Breast epithelium (tissue), 4 donors: Measurements from ENCODE around the gene SERINC2. TPM values are rescaled to one million over a fixed set of nuclear protein-coding genes. Genes with fewer than 3 reads are reported as not detected.

Experiments used
- DNase-seq, 2 donors: peaks; one replicate each; pipeline ENCODE4 v3.0.0-alpha.2; 2019; ENCODE audit warnings: low spot score in 2 of 2
- H3K27ac ChIP-seq, 2 donors: fragments of 200-600 bp; sonication (generic) in 1 of 2; one replicate each; pipeline ENCODE4 v1.5.1; 2016 to 2019; ENCODE audit warnings: mild to moderate bottlenecking in 1 of 2
- H3K27me3 ChIP-seq, 2 donors: fragments of 200-600 bp; sonication (generic) in 1 of 2; one replicate each; pipeline versions ENCODE4 v1.5.1 to v1.6.0; 2017 to 2019; ENCODE audit warnings: control low read depth in 1 of 2, mild to moderate bottlenecking in 1 of 2
- H3K36me3 ChIP-seq: fragments of 200-600 bp; one replicate; pipeline ENCODE4 v1.5.1; 2019
- H3K4me1 ChIP-seq, 2 donors: fragments of 200-600 bp; sonication (generic); one replicate each; pipeline ENCODE4 v1.5.1; 2016 to 2019; ENCODE audit warnings: control low read depth in 1 of 2
- H3K4me3 ChIP-seq, 3 donors: fragments of 200-600 bp; sonication (generic); 1 replicate in 2 of 3; 2 replicates in 1 of 3; pipeline ENCODE4 v1.5.1; 2016 to 2019; ENCODE audit warnings: mild to moderate bottlenecking in 3 of 3, moderate library complexity in 2 of 3
- H3K9me3 ChIP-seq, 2 donors: fragments of 200-600 bp; sonication (generic) in 1 of 2; one replicate each; pipeline ENCODE4 v1.5.1; 2016 to 2019; ENCODE audit warnings: control low read depth in 1 of 2
- POLR2A ChIP-seq: fragments of 450-650 bp; IDR thresholded peaks from one replicate; pipeline ENCODE4 v1.6.1; 2016; ENCODE audit warnings: antibody characterized with exemption, mild to moderate bottlenecking, moderate library complexity
- POLR2AphosphoS5 ChIP-seq, 3 donors: sonication (generic); formaldehyde crosslinking; IDR thresholded peaks; one replicate each; pipeline ENCODE4 v1.6.1; 2017; ENCODE audit warnings: antibody characterized with exemption in 3 of 3
- intact Hi-C: fragments of 100-400 bp; cut with DNase I; formaldehyde crosslinking; loops from one replicate; pipeline ENCODE4 v1.15.1; 2023; ENCODE audit warnings: low total_unique reads
- total RNA-seq, 3 donors: library from RNA; depleted of rRNA; stranded (reverse); fragments of >200 nt; gene quantifications; one replicate each; pipeline ENCODE4 v1.1.0, GENCODE V29; 2016
- TF ChIP-seq, protein P1 (sequence below), 3 donors: fragments of 450-650 bp; IDR thresholded peaks; one replicate each; pipeline ENCODE4 v1.5.1; 2016 to 2017; ENCODE audit warnings: antibody characterized with exemption in 3 of 3, mild to moderate bottlenecking in 3 of 3, moderate library complexity in 3 of 3

SERINC2 gene
- total RNA-seq, 3 donors from 2014 or later, result 10.4 to 50.6 (median 30.5) TPM

DNA sequence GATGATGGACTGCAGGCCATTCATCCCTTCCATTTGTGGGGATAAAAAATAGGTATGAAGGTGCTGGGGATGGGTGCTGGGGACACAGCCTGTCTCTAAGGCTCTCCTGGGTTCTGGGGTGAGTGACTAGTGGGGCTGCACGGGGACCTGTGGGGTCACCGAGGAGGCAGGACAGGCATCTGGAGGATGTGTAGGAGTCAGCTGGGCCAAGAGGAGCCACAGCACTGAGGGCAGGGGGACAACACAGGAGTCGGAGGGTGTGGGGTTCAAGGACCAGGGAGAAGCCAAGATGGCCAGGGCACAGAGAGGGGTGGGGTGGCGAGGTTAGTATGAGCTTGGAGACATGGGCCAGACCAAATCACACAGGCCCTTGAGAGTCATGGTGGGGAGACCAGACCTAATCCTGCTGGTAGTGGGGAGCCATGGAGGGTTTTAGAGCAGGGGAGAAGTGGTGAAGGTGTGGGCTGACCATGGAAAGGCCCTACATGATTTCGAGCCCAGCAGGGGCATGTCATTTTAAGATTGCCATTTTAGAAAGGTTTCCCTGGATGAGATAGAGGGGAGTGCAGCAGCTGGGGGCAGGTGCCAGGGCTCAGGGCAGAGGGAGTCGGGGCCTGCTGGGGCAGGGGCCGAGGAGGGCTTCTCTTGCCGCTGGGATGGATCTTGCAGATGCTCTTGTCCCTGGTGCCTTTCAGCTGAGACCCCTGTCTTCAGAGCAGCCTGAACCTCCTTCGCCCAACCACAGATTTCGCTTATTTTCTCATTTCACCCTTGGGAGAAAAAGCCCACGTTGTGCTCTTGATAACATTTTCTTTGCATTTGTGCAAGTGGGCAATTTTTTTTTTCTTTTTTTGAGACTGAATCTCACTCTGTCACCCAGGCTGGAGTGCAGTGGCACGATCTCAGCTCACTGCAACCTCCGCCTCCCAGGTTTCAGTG lies 22.7 kb downstream of the SERINC2 start:
- intact Hi-C loops, result no loop called here
- peak in 1 of 2 donors; percentile 15 for DNase-seq
- H3K27ac ChIP-seq, result peak overlapping the region; percentile 66 to 85
- no peaks in the 10 kb centered on the region for H3K36me3 ChIP-seq
- no peak overlapping the region for H3K4me3 ChIP-seq
- H3K9me3 ChIP-seq, result no peaks in the 10 kb centered on the region
- H3K27me3 ChIP-seq, result no peaks in the 10 kb centered on the region
- no peak for TF ChIP-seq POLR2AphosphoS5 (IDR thresholded peaks at IDR 0.05)
- TF ChIP-seq, protein P1, sequence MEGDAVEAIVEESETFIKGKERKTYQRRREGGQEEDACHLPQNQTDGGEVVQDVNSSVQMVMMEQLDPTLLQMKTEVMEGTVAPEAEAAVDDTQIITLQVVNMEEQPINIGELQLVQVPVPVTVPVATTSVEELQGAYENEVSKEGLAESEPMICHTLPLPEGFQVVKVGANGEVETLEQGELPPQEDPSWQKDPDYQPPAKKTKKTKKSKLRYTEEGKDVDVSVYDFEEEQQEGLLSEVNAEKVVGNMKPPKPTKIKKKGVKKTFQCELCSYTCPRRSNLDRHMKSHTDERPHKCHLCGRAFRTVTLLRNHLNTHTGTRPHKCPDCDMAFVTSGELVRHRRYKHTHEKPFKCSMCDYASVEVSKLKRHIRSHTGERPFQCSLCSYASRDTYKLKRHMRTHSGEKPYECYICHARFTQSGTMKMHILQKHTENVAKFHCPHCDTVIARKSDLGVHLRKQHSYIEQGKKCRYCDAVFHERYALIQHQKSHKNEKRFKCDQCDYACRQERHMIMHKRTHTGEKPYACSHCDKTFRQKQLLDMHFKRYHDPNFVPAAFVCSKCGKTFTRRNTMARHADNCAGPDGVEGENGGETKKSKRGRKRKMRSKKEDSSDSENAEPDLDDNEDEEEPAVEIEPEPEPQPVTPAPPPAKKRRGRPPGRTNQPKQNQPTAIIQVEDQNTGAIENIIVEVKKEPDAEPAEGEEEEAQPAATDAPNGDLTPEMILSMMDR (IDR thresholded peaks at IDR 0.05), result no peak
- no peak for TF ChIP-seq POLR2A
- no peaks in the 10 kb centered on the region for H3K4me1 ChIP-seq

DNA sequence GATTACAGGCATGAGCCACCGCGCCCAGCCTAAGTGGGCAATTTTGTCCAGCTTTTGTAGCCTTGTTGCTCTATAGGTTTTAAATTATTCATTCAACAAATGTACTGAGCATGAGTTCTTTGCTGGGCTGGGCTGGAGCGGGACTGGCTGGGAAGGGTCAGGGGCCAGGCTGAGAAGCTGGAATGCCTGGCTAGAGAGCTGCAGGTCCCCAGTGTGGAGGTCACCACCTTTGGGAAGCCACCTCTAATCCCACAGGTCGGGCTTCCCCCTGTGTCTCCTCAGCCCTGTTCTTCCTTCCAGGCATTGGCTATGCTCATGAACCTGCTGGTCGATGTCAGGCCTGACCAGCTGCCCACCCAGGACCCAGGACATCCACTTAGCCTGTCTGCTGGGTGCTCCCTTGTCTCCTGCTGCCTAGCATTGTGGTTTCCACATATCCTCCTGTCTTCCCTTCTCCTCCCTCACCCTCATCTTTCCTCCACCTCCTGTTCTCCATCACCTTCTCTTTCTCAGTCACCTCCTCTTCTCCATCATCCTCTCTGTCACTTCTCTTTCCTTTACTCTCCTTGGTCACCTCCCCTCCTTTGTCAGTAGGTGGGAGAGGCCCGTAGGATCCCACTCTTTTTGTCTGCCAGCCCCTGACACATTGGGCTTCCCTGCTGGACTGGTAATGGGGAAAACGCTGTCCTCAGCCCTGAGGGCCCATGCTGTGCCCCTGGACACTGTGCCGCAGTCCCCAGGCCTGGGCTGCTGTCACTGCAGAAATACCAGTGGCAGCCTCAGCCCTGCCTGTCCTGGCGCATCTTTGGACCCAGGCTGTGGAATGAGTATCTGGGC lies 23.8 kb downstream of the SERINC2 start:
- intact Hi-C loops, result no loop called here
- no peaks in the 10 kb centered on the region for H3K9me3 ChIP-seq
- no peak overlapping the region for H3K4me3 ChIP-seq
- DNase-seq, result peak in 1 of 2 donors; percentile 14
- H3K27me3 ChIP-seq, result no peaks in the 10 kb centered on the region
- no peaks in the 10 kb centered on the region for H3K4me1 ChIP-seq
- no peak for TF ChIP-seq POLR2A
- TF ChIP-seq, protein P1 (IDR thresholded peaks at IDR 0.05), result no peak
- no peak for TF ChIP-seq POLR2AphosphoS5 (IDR thresholded peaks at IDR 0.05)
- no peaks in the 10 kb centered on the region for H3K36me3 ChIP-seq
- H3K27ac ChIP-seq, result no peak overlapping the region

DNA sequence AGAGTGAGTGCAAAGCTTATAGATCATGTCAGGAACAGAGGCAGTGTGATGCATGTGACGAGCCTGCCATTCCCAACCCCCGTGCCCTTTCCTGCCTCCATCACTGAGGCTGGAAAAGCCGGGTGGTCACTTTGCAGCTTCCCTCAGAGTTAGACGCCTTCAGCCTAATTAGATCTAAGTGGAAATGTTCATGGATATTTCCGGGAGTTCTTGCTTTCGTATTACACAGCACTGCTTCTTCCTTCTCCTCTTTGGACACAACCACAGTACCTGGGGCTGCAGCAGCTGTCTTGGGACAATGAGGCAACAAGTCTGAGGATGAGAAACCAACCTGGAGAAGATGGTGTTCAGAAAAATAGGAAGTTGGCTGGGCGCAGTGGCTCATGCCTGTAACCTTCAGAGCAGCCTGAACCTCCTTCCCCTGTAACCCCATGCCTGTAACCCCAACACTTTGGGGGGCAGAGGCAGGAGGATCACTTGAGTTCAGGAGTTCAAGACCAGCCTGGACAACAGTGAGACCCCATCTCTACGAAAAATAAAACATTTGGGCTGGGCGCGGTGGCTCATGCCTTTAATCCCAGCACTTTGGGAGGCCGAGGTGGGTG lies 24.5 kb downstream of the SERINC2 start:
- Histone ChIP-seq H3K4me1 (no peaks in the 10 kb centered on the region), H3K27me3 (no peaks in the 10 kb centered on the region), H3K27ac (no peak overlapping the region), H3K4me3 (no peak overlapping the region), H3K9me3 (no peaks in the 10 kb centered on the region), H3K36me3 (no peaks in the 10 kb centered on the region)
- peak in 1 of 2 donors; percentile 10 for DNase-seq
- intact Hi-C loops, result no loop called here
- no peak for TF ChIP-seq POLR2A
- TF ChIP-seq POLR2AphosphoS5 (IDR thresholded peaks at IDR 0.05), result no peak
- TF ChIP-seq, protein P1 (IDR thresholded peaks at IDR 0.05), result no peak

DNA sequence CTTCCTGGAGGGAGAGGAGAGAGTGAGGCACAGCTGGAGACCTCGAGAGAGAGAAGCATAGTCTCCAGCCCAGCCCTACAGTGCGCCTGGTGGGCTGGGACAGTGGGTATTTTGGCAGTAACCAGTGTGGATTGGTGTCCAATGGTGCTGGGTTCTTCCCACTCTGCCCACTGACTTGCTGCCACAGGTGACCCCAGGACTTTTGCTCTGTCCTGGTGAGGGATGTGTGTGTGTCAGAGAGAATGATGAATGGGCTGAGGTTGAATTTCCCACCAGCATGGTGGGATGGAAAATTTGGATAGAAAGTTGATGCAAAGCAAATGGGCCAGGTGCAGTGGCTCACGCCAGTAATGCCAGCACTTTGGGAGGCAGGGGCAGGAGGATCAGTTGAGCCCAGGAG lies 26.3 kb downstream of the SERINC2 start:
- H3K9me3 ChIP-seq, result no peaks in the 10 kb centered on the region
- TF ChIP-seq, protein P1 (IDR thresholded peaks at IDR 0.05), result no peak
- TF ChIP-seq POLR2A (no peak), POLR2AphosphoS5 (IDR thresholded peaks at IDR 0.05) (no peak)
- intact Hi-C loops, result no loop called here
- no peaks in the 10 kb centered on the region for H3K4me1 ChIP-seq
- no peaks in the 10 kb centered on the region for H3K27me3 ChIP-seq
- no peak overlapping the region for H3K4me3 ChIP-seq
- no peaks in the 10 kb centered on the region for H3K36me3 ChIP-seq
- H3K27ac ChIP-seq, result no peak overlapping the region
- no peak for DNase-seq
